Measurements from ENCODE around the gene TCF25.
"Not testable (repeated sequence)": the region's sequence is repeated elsewhere in the genome, so short reads cannot be mapped to it uniquely, and the experiment has no call there.

Gene TCF25

GRCh38 chr16:89873109-89873971 is at the start of gene TCF25:
TCF25 (plus strand) TSS chr16:89873592; CDS start chr16:89873668, 76 bp downstream.
- H3K27ac ChIP-seq = peak within 1 kb of the TSS; percentile 97
- peak; percentile 18 for DNase-seq (ENCODE audit: low read depth, low spot score)

- DNase-seq (ENCODE audit: low read depth, low spot score); H3K27ac ChIP-seq: not testable (repeated sequence)
Observed at GRCh38 chr16:89823824-89824148, 49.6 kb upstream of the TCF25 start.

- no peak for DNase-seq (ENCODE audit: low read depth, low spot score)
- no peak overlapping the region for H3K27ac ChIP-seq
Observed at GRCh38 chr16:89826531-89827382, 46.6 kb upstream of the TCF25 start.

GRCh38 chr16:89827383-89828198 is 45.8 kb upstream of the TCF25 start:
- no peak for DNase-seq (ENCODE audit: low read depth, low spot score)
- no peak overlapping the region for H3K27ac ChIP-seq

GRCh38 chr16:89828199-89828869 is 45.1 kb upstream of the TCF25 start, which contains the start of gene SPIRE2:
SPIRE2 (plus strand) TSS chr16:89828475; CDS start chr16:89828551, 76 bp downstream.
- no peak within 1 kb of the TSS for H3K27ac ChIP-seq
- no peak for DNase-seq (ENCODE audit: low read depth, low spot score)

GRCh38 chr16:89828870-89829629 is 44.3 kb upstream of the TCF25 start:
- no peak for DNase-seq (ENCODE audit: low read depth, low spot score)
- H3K27ac ChIP-seq = no peak overlapping the region

- no peak for DNase-seq (ENCODE audit: low read depth, low spot score)
- no peak overlapping the region for H3K27ac ChIP-seq
Observed at GRCh38 chr16:89829630-89830437, 43.6 kb upstream of the TCF25 start.

GRCh38 chr16:89831810-89832328 is 41.5 kb upstream of the TCF25 start:
- H3K27ac ChIP-seq = no peak overlapping the region
- DNase-seq (ENCODE audit: low read depth, low spot score) = no peak

GRCh38 chr16:89833664-89834363 is 39.6 kb upstream of the TCF25 start:
- H3K27ac ChIP-seq; DNase-seq (ENCODE audit: low read depth, low spot score): not testable (repeated sequence)

- DNase-seq (ENCODE audit: low read depth, low spot score); H3K27ac ChIP-seq: not testable (repeated sequence)
Observed at GRCh38 chr16:89834813-89835363, 38.5 kb upstream of the TCF25 start.

- H3K27ac ChIP-seq; DNase-seq (ENCODE audit: low read depth, low spot score): not testable (repeated sequence)
Observed at GRCh38 chr16:89836484-89836883, 36.9 kb upstream of the TCF25 start.

- DNase-seq (ENCODE audit: low read depth, low spot score) = no peak
- H3K27ac ChIP-seq = no peak overlapping the region
Observed at GRCh38 chr16:89837014-89837546, 36.3 kb upstream of the TCF25 start.

GRCh38 chr16:89841275-89841674 is 32.1 kb upstream of the TCF25 start:
- DNase-seq (ENCODE audit: low read depth, low spot score) = no peak
- no peak overlapping the region for H3K27ac ChIP-seq

GRCh38 chr16:89842471-89843408 is 30.7 kb upstream of the TCF25 start:
- H3K27ac ChIP-seq = no peak overlapping the region
- DNase-seq (ENCODE audit: low read depth, low spot score) = peak; percentile 16

GRCh38 chr16:89843409-89844350 is 29.7 kb upstream of the TCF25 start:
- H3K27ac ChIP-seq = no peak overlapping the region
- DNase-seq (ENCODE audit: low read depth, low spot score) = no peak
